Left ventricle myocardium inferior (tissue), 1 donor: ENCODE results near the gene ITGAE. TPM values are rescaled to one million over a fixed set of nuclear protein-coding genes. Genes with fewer than 3 reads are reported as not detected.

Experiments used
- DNase-seq: peaks from one replicate; pipeline ENCODE4 v3.0.0-alpha.2; 2020
- H3K27ac ChIP-seq: fragments of 200-600 bp; replicated peaks from 2 replicates; pipeline ENCODE4 v1.8.0; 2021
- H3K27me3 ChIP-seq: fragments of 200-600 bp; 2 replicates; pipeline ENCODE4 v1.8.0; 2021; ENCODE audit warnings: low read depth
- H3K36me3 ChIP-seq: fragments of 200-600 bp; 2 replicates; pipeline ENCODE4 v1.8.0; 2021
- H3K4me1 ChIP-seq: fragments of 200-600 bp; 2 replicates; pipeline ENCODE4 v1.8.0; 2021
- H3K4me3 ChIP-seq: fragments of 200-600 bp; 2 replicates; pipeline ENCODE4 v1.8.0; 2021; ENCODE audit warnings: mild to moderate bottlenecking, moderate library complexity
- H3K9me3 ChIP-seq: fragments of 200-600 bp; replicated peaks from 2 replicates; pipeline ENCODE4 v1.8.0; 2021
- intact Hi-C: fragments of 100-400 bp; cut with micrococcal nuclease; formaldehyde crosslinking; loops from one replicate; pipeline ENCODE4 v1.11.0; 2022
- total RNA-seq: library from RNA; stranded (reverse); fragmentation: NEBNext Ultra II Directional; extraction: Animal tissue kit (Norgen Biotek cat#: 25700); gene quantifications from one replicate; pipeline ENCODE4 v1.2.1, GENCODE V29; 2021
- TF ChIP-seq, protein P1 (sequence below): fragments of 200-600 bp; IDR thresholded peaks from 2 replicates; pipeline ENCODE4 v1.8.0; 2021; ENCODE audit warnings: antibody characterized with exemption, mild to moderate bottlenecking, borderline replicate concordance
- donor health status: DM: no; HTN: yes; CAD: no; lungs with severe emphysema.

Gene ITGAE
- total RNA-seq, 1 donor from 2014 or later = 19.6 TPM

DNA sequence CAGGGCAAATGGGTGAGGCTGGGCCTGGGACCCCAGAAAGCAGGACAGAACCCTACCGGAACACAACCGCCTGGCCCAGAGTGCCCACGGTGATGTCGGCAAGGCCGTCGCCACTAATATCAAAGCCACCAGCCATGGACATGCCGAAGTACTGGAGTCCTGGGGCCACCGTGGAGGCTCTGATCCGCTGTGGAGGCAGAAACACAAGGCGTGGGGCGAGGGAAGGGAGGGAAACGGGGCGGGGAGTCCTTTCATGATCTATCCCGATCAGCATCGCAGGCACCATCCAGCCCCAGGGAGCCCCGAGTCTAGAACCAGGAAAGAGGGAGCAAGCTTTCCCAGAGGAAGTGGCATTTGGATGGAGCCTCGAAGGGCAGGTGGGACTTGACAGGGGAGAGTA is 50.7 kb downstream of the ITGAE start:
- no peaks in the 10 kb centered on the region for H3K36me3 ChIP-seq
- intact Hi-C loops = no loop called here
- TF ChIP-seq, protein P1, sequence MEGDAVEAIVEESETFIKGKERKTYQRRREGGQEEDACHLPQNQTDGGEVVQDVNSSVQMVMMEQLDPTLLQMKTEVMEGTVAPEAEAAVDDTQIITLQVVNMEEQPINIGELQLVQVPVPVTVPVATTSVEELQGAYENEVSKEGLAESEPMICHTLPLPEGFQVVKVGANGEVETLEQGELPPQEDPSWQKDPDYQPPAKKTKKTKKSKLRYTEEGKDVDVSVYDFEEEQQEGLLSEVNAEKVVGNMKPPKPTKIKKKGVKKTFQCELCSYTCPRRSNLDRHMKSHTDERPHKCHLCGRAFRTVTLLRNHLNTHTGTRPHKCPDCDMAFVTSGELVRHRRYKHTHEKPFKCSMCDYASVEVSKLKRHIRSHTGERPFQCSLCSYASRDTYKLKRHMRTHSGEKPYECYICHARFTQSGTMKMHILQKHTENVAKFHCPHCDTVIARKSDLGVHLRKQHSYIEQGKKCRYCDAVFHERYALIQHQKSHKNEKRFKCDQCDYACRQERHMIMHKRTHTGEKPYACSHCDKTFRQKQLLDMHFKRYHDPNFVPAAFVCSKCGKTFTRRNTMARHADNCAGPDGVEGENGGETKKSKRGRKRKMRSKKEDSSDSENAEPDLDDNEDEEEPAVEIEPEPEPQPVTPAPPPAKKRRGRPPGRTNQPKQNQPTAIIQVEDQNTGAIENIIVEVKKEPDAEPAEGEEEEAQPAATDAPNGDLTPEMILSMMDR = no peak
- DNase-seq = no peak
- peaks cover 65% of the 10 kb centered on the region for H3K27me3 ChIP-seq
- H3K4me1 ChIP-seq = peaks cover 3% of the 10 kb centered on the region
- no peak overlapping the region for H3K4me3 ChIP-seq
- H3K27ac ChIP-seq = no peak overlapping the region
- H3K9me3 ChIP-seq = no peaks in the 10 kb centered on the region

DNA sequence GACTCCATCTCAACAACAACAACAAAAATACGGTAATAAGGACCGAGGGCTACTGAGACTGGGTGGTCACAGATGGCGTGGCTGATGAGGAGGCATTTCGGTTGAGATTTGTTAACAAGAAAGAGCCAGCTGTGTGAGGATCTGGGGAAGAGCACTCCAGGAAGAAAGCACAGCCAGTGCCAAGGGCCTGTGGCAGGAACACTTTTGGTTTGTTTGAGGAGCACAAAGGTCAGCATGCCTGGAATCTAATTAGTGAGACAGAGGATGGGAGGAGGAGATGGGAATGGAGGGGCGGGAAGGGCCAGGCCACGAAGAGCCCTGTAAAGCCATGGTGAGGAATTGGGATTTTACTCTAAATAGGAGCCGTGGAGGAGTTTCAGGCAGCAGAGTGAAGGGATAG is 52.4 kb downstream of the ITGAE start:
- peaks cover 48% of the 10 kb centered on the region for H3K27me3 ChIP-seq
- no peak overlapping the region for H3K4me3 ChIP-seq
- H3K4me1 ChIP-seq = no peaks in the 10 kb centered on the region
- H3K27ac ChIP-seq = no peak overlapping the region
- DNase-seq = no peak
- TF ChIP-seq, protein P1 = no peak
- H3K9me3 ChIP-seq = no peaks in the 10 kb centered on the region
- intact Hi-C loops = no loop called here
- H3K36me3 ChIP-seq = no peaks in the 10 kb centered on the region

DNA sequence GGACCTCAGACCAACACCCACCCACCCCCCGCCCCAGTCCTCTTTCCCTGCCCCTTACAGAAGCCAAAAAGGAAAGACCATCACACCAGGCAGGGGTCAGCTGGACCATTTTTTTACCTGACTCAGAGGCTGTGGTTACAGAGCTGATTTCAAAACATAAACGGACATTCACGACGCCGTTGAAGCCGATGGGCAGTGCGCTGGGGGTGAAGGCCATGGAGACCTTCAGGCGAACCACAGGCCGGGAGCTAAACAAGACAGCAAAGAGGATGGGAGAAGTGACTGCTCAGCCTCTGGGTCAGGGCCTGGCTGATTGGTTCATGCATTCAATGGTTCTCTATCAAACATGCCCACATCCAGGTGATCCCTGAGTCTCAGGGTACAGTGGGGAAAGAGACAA is 53.2 kb downstream of the ITGAE start:
- intact Hi-C loops = no loop called here

DNA sequence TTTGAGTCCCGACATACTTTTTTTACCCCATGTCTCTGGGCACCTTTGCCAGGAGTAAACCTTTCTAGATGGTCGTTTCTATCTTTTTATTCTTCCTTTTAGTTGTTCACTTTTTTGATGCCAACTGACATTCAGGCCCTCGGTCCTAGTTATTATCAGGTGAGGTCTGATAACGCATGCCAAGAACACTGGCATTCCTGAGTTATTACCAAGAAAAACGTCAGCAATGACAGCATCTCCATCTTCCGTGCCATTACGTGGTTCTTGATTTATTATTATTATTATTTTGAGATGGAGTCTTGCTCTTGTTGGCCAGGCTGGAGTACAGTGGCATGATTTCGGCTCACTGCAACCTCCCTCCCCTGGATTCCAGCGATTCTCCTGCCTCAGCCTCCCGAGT is 55.9 kb downstream of the ITGAE start:
- TF ChIP-seq, protein P1 = no peak
- Histone ChIP-seq H3K36me3 (no peaks in the 10 kb centered on the region), H3K4me1 (no peaks in the 10 kb centered on the region), H3K9me3 (no peaks in the 10 kb centered on the region), H3K27me3 (peaks cover 17% of the 10 kb centered on the region), H3K27ac (no peak overlapping the region), H3K4me3 (no peak overlapping the region)
- DNase-seq = no peak
- intact Hi-C loops = no loop called here

More for the DNA sequence above, 53.2 kb downstream of the ITGAE start:
- H3K36me3 ChIP-seq = no peaks in the 10 kb centered on the region
- no peak overlapping the region for H3K27ac ChIP-seq
- H3K27me3 ChIP-seq = peaks cover 40% of the 10 kb centered on the region
- no peak overlapping the region for H3K4me3 ChIP-seq
- no peaks in the 10 kb centered on the region for H3K9me3 ChIP-seq
- DNase-seq = no peak
- no peaks in the 10 kb centered on the region for H3K4me1 ChIP-seq
- TF ChIP-seq, protein P1 = no peak

DNA sequence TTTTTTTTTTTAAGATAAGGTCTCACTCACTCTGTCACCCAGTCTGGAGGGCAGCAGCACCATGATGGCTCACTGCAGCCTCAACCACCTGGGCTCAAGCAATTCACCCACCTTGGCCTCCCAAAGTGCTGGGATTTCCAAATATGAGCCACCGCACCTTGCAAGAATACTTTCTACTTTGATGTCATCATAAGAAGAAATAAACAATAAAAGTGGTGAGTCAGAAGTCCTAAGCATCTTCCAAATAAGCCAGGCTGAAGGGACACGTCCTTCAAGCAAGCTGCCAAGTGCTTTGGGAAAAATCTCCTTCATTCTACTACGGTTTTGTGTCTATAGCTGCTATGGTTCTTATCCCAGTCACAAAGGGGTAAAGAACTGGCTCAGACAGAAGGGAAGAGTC is 57.0 kb downstream of the ITGAE start:
- DNase-seq = no peak
- Histone ChIP-seq H3K27ac (no peak overlapping the region), H3K9me3 (no peaks in the 10 kb centered on the region), H3K27me3 (peaks cover 10% of the 10 kb centered on the region), H3K36me3 (no peaks in the 10 kb centered on the region), H3K4me1 (no peaks in the 10 kb centered on the region), H3K4me3 (no peak overlapping the region)
- intact Hi-C loops = no loop called here
- TF ChIP-seq, protein P1 = no peak
